Measurements from ENCODE around the gene KRT23.

The KRT23 gene

GRCh38 chr17:40914075-40914855 lies 23.2 kb downstream of the KRT23 start:
- H3K27ac ChIP-seq (ENCODE audit: low read depth, low read length) = no peak overlapping the region
- H3K4me2 ChIP-seq (ENCODE audit: low read length) = no peak overlapping the region
- no peaks in the 10 kb centered on the region for H3K4me1 ChIP-seq (ENCODE audit: control insufficient read depth, low read length)
- TF ChIP-seq EZH2phosphoT487 (IDR thresholded peaks at IDR 0.05; ENCODE audit: borderline replicate concordance, low read length) (no peak), CTCF (IDR thresholded peaks at IDR 0.05; ENCODE audit: low read depth, low read length, poor library complexity, severe bottlenecking) (no peak)
- no peaks in the 10 kb centered on the region for H3K9me2 ChIP-seq (replicated peaks; ENCODE audit: control insufficient read depth, low read length)
- H3K79me2 ChIP-seq (ENCODE audit: control insufficient read depth, low read length) = no peaks in the 10 kb centered on the region
- no peaks in the 10 kb centered on the region for H3K9me3 ChIP-seq (ENCODE audit: control insufficient read depth, insufficient read depth, low read length)
- H3F3A ChIP-seq (ENCODE audit: control insufficient read depth, insufficient read depth) = no peaks in the 10 kb centered on the region
- no peaks in the 10 kb centered on the region for H3K36me3 ChIP-seq (ENCODE audit: control insufficient read depth, low read length)
- H4K20me1 ChIP-seq (ENCODE audit: control insufficient read depth, insufficient read depth, low read depth, low read length) = no peaks in the 10 kb centered on the region
- no peak overlapping the region for H3K4me3 ChIP-seq (ENCODE audit: low read length)
- H3K27me3 ChIP-seq (ENCODE audit: control insufficient read depth, low read length) = peaks cover 10% of the 10 kb centered on the region

- H3F3A ChIP-seq (ENCODE audit: control insufficient read depth, insufficient read depth) = no peaks in the 10 kb centered on the region
- no peak for TF ChIP-seq EZH2phosphoT487 (IDR thresholded peaks at IDR 0.05; ENCODE audit: borderline replicate concordance, low read length)
- TF ChIP-seq CTCF (IDR thresholded peaks at IDR 0.05; ENCODE audit: low read depth, low read length, poor library complexity, severe bottlenecking) = no peak
- H3K4me1 ChIP-seq (ENCODE audit: control insufficient read depth, low read length) = no peaks in the 10 kb centered on the region
Observed at GRCh38 chr17:40912486-40913210, 24.8 kb downstream of the KRT23 start.

GRCh38 chr17:40910441-40910841 lies 27.0 kb downstream of the KRT23 start:
- Histone ChIP-seq H3K36me3 (ENCODE audit: control insufficient read depth, low read length) (no peaks in the 10 kb centered on the region), H3K4me2 (ENCODE audit: low read length) (no peak overlapping the region), H3K79me2 (ENCODE audit: control insufficient read depth, low read length) (no peaks in the 10 kb centered on the region), H3F3A (ENCODE audit: control insufficient read depth, insufficient read depth) (no peaks in the 10 kb centered on the region), H3K4me3 (ENCODE audit: low read length) (no peak overlapping the region), H3K4me1 (ENCODE audit: control insufficient read depth, low read length) (no peaks in the 10 kb centered on the region), H4K20me1 (ENCODE audit: control insufficient read depth, insufficient read depth, low read depth, low read length) (no peaks in the 10 kb centered on the region), H3K27me3 (ENCODE audit: control insufficient read depth, low read length) (peaks cover 14% of the 10 kb centered on the region), H3K27ac (ENCODE audit: low read depth, low read length) (no peak overlapping the region), H3K9me3 (ENCODE audit: control insufficient read depth, insufficient read depth, low read length) (no peaks in the 10 kb centered on the region), H3K9me2 (replicated peaks; ENCODE audit: control insufficient read depth, low read length) (no peaks in the 10 kb centered on the region)
- TF ChIP-seq EZH2phosphoT487 (IDR thresholded peaks at IDR 0.05; ENCODE audit: borderline replicate concordance, low read length) (no peak), CTCF (IDR thresholded peaks at IDR 0.05; ENCODE audit: low read depth, low read length, poor library complexity, severe bottlenecking) (no peak)

More at GRCh38 chr17:40912486-40913210, 24.8 kb downstream of the KRT23 start:
- no peaks in the 10 kb centered on the region for H3K9me3 ChIP-seq (ENCODE audit: control insufficient read depth, insufficient read depth, low read length)
- H4K20me1 ChIP-seq (ENCODE audit: control insufficient read depth, insufficient read depth, low read depth, low read length) = no peaks in the 10 kb centered on the region
- no peak overlapping the region for H3K4me3 ChIP-seq (ENCODE audit: low read length)
- no peak overlapping the region for H3K27ac ChIP-seq (ENCODE audit: low read depth, low read length)
- no peaks in the 10 kb centered on the region for H3K36me3 ChIP-seq (ENCODE audit: control insufficient read depth, low read length)
- no peaks in the 10 kb centered on the region for H3K79me2 ChIP-seq (ENCODE audit: control insufficient read depth, low read length)
- H3K9me2 ChIP-seq (replicated peaks; ENCODE audit: control insufficient read depth, low read length) = no peaks in the 10 kb centered on the region
- H3K4me2 ChIP-seq (ENCODE audit: low read length) = no peak overlapping the region
- peaks cover 14% of the 10 kb centered on the region for H3K27me3 ChIP-seq (ENCODE audit: control insufficient read depth, low read length)

Data from DOHH2 (cell line).